GM21367 (cell line): ENCODE measurements around the gene SLC15A4.
"Not testable (repeated sequence)": the region's sequence is repeated elsewhere in the genome, so short reads cannot be mapped to it uniquely, and the experiment has no call there.

Source experiments
- ATAC-seq: cut with Tn5 transposase; IDR thresholded peaks from one replicate; pipeline ENCODE4 v1.9.1; 2021; ENCODE audit not compliant: unreplicated experiment

Gene SLC15A4

DNA sequence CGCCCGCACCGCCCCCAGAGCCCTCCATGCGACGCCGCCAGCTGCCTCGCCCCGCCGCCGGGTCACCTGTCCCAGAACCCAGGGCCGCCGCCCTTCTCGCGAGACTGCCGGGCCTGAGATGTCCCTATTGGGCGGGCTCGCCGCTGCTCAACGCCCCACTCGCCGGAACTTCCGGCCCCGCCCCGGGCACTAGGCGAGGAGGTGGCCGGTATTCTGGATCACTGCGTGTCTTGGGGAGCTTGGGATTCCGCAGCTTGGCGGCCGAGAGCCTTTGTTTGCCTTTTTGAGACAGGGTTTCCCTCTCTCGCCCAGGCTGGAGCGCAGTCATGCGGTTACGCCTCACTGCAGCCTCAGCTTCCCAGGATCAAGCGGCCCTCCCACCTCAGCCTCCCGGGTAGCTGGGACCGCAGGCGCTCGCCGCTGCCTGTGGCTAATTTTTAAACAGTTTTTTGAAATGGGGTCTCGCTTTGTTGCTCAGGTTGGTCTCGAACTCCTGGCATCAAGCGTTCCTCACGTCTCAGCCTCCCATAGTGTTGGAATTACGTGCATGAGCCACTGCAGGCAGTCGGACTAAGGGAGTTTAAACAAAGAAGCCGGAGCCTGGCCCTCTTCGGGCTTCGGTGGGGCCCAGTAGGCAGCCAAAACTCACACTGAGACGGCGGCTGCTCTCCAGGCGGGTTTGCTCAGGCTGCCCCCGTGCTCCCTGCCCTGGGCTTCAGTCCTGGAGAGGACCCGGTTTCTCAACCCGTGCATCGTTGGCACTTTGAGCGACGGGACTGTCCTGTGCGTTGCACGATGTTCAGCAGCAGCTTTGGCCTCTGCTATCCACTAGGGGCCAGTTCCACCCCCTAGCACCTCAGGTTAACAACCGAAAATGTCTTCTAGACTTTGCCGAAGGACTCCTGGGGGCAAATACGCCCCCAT, at the start of gene SLC15A4:
Gene SLC15A4, minus strand, starts transcription at position 43 of the 924 bp plus-strand sequence. Its CDS starts 15 bp downstream, at position 28.
- ATAC-seq = peak; percentile 72

DNA sequence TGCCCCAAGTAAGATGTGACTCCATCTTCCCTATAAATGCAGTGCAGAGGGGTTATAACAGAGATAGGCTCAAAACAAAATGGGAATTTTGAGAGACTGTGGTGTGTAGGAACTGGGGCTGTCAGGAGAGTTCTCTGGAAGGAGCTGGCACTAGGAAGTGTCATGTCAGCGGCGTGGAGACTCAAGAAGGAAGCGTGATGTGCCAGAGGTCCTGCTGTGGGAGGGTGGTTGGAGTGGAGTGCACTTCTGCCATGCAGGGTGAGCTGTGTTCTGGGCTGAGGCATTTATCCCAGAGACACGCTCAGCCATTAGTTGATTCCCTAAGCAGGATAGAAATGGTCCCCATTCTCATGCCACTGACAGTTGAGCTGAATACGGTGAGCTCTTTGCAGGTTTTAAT, 48.5 kb upstream of the SLC15A4 start:
- ATAC-seq = no peak

DNA sequence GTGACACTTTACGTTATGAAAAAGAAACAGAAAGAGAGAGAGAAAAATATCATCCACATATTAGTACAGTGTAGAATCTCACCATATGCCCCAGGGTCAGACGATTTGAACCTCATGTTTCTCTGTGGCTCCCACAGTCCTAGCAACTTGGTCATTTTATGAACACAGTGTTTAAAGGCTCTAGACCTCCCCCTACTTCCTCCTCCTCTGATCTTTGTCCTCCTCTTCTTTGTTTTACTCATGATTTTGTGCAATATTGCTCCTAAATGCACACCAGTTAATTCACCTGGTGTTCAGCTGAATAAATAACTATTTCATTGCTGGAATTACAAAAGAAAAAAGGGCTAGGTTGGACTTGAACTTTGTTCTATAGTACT, 47.7 kb upstream of the SLC15A4 start:
- no peak for ATAC-seq

DNA sequence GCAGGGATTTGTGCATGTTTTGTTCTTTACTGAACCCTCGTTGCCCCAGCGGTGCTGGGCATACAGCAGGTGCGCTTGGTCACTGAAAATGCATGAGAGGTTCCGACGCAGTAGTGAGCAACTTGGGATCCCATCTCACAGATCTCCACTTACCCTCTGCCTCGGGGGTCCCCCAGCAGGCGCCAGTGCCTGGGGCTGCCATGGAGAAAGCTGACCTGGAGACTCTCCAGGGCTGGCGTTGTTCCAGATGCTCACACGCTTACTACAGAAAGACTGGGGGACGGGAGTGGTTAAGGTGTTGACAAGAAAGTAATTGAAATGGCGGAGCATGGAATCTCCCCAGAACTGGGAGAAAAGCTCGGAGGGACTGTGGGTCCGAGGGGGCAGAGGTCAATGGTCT, 43.7 kb upstream of the SLC15A4 start:
- no peak for ATAC-seq

DNA sequence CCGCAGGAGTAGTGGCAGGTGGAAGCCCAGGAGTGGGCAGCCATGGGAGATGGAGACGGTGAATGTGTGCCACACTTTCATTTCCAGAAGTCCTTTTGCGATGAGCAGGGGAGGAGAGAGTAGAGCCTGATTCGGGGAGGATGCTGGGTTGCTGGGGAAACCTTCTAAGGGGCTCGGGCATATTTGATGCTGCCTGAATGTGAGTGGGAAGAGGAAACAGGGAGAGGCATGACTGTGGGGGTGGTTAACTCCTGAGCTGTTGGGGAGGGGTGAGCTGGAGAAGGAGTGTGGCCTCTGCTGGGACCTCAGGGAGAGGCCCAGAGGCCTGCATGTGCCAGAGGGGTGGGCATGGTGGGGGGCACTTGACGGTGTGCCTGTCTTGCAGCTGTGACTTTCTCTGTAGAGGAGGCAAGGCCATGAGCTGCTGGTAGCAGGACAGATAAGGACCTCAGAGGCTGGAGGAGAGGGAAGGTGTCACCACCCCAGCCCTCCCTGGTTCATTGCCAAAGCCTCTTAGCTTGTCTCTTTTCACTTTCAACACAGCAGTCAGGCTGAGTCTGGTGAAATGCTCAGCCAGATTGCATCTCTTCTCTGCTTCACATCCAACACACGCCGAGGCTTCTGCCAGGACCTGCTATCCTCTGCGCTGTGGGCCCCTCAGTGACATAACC, 40.9 kb upstream of the SLC15A4 start:
- no peak for ATAC-seq

DNA sequence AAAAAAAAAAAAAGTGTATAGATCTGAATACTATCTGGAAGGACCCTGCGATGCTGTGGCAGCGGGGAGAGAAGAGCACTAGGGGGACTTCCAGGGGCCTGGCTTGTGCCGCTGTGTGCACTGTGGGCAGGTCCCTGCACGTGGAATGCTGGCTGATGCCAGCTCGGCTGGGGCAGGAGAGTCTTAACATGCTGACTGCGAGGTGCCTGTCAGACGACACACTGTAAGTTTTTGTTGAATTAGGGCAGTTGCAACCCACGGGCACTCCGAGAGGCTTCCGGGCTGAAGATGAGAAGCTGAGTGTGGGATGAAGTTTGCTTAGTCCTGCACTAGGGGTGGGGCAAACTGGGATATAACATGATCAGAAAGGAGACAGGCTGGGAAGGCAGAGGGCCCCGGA, 40.2 kb upstream of the SLC15A4 start:
- no peak for ATAC-seq

DNA sequence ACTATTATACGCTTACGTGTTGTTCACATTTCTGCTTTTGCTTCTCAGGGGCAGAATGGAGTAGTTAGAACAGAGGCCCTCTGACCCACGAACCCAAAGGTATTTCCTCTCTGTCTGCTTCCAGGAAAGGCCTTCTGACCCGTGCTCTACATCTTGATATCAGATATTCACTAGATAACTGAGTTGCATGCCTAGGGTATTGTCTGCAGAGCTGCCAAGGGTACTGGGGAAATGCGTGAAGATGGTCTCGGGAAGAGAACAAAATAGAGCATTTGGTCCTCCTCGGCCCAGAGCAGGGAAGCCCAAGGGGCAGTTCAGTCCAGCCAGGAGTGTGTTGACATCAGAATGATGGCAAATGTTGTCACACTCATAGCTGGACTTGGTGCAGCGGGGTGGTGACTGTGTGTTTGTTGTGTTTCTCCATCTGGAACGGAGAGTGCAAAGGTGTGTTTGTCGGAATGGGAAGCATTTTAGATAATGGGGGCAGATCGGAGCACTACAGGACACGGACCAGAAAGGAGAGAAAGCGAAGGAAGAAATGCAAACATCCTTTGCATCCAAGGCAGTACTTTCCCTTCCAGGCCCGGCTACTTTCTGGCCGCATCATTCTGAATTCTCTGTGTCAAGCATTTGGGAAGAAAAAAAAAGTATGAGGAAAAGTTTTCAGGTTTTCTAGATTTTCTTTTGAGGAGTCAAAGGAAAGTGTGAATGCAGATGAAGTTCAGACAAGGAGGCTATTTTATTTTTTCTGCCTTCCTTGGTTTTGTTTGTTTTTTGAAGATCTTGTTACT, 37.7 kb upstream of the SLC15A4 start:
- no peak for ATAC-seq

DNA sequence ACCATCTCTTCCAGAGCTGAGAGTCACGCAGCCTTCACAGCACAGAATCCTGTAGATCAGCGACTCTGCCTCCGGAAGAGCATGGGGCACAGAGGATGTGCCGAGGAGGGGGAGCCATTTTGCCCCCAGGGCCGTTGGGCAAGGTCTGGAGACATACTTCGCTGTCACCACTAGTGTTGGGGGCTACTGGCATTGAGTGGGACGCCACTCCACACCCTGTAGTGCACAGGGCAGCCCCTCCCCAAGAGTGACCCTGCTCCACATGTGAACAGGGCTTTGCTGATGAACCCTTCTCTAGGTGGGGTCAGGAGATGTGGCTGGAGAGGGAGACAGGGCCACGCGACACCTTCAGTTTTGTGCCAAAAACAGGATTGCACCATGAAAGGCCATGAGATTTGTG, 35.6 kb upstream of the SLC15A4 start:
- no peak for ATAC-seq

DNA sequence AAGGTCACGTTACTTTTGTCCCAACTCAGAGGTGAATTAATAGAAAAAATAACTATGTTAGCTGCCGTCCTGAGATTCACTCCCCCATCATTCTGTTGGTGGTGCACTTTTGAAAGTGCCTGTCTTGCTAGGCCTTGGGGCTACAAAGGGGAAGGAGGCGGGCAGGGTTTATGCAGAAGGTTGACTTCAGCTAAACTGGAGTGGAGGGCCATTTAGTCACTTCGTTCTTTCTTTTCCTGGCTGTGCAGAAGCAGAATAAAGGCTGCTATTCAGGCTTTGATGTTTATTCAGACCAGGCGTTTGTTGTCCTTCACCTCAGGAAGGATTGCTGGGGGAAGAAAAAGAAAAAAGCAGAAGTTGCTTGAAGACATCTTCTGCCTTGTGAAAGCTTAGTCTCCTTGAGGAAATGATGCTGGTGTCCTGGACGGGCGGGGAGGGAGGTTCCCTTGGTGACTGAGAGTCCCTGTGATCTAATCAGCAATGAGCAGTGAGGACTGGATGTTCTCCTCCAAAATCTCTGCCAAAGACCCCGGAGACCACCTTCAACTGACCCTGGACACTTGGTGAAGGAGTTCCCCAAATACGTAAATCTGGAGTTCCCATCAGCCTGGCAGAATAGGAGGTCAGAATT, 33.5 kb upstream of the SLC15A4 start:
- no peak for ATAC-seq

DNA sequence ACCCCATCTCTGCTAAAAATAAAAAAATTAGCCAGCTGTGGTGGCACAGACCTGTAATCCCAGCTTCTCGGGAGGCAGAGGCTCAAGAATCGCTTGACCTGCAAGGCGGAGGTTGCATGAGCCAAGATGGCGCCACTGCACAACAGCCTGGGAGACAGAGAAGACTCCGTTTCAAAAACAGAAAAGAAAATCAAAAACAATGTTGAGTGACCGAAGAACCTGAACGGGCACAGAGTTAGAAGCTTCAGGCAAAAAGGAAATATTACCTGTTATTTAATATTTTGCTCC, 33.0 kb upstream of the SLC15A4 start:
- ATAC-seq = no peak

DNA sequence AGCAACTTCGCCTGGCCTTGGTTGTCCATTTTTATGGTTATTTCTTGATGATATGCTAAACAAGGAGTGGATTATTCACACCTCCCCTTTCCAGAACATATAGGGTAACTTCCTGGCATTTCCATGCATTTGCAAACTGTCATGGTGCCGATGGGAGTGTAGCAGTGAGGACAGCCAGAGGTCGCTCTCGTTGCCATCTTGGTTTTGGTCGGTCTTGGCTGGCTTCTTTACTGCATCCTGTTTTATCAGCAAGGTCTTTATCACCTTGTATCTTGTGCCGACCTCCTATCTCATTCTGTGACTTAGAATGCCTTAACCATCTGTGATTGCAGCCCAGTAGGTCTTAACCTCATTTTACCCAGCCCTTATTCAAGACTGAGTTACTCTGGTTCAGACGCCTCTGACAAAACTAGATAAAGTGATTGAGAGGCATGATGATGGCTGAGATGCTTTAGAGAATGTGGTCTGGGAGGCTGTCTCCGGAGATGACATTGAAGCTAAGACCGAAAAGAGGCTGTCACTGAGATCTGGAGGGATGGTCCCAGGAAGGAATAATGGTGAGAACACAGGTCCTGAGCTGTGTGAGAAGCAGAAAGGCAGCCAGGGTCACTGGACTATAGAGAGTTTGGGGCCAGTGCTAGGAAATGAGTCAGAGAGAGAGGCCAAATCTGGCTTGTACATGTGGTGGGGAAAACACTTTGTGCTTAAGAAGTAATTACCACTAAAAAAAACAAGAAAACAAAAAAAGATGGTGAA, 32.5 kb upstream of the SLC15A4 start:
- ATAC-seq = no peak

DNA sequence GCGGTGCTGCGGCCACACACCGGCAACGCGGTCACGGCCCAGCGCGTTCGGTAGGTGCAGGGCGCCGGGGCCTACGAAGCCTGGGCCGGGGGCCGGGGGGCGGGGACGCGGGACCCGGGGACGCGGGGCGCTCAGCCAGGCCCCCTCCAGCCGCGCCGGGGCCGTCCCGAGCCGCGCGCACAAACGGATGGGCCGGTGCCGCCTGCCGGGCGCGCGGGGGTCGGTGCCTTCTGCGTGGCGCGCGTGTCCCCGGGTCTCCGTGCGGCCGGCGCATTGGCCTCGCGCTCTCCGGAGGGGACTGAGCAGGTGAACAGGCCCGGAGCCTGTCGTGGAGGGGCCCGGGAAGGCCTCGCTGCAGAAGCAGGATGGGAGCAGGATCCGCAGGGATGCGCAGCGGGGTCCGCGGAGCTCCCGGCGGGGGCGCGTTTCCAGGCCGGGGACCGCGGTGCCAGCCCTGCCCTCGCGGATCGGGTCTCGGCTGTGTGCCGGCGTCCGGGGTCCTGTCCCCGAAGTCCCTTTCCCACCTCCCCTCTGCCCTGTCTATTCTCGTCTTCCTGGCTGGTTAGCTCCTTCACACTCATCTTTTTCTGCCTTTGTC, 29.9 kb upstream of the SLC15A4 start:
- ATAC-seq = no peak

DNA sequence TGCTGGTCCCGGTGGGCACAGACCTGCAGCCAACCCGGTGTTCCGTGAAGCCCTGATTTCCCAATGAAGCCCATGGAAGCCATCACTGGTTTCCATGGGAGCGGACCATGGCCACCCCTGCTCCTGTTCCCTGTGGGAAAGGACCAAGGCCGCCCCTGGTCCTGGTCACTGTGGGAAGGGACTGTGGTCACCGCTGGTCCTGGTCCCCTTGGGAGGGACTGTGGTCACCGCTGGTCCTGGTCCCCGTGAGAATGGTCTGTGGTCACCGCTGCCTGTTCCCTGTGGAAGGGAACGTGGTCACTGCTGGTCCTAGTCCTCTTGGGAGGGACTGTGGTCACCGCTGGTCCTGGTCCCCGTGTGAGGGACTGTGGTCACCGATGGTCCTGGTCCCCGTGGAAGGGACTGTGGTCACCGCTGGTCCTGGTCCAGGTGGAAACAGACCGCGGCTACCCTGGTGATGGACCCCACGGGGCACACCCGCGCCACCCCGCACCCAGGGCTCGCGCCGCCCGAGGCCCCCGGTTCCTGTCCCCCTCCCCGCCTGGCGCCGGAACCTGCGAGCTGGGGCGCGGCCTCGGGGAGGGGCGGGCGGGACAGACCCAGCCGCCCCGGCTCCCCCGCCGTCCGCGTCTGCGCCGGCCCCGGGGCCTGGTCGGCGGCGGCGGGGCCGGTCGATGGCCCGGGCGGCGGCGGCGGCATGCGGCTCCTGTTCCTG, 29.3 kb upstream of the SLC15A4 start, which contains the start of gene GLT1D1:
Gene GLT1D1, plus strand, starts transcription at position 594 of the 715 bp plus-strand sequence. Its CDS starts 104 bp downstream, at position 698.
- ATAC-seq = no peak

DNA sequence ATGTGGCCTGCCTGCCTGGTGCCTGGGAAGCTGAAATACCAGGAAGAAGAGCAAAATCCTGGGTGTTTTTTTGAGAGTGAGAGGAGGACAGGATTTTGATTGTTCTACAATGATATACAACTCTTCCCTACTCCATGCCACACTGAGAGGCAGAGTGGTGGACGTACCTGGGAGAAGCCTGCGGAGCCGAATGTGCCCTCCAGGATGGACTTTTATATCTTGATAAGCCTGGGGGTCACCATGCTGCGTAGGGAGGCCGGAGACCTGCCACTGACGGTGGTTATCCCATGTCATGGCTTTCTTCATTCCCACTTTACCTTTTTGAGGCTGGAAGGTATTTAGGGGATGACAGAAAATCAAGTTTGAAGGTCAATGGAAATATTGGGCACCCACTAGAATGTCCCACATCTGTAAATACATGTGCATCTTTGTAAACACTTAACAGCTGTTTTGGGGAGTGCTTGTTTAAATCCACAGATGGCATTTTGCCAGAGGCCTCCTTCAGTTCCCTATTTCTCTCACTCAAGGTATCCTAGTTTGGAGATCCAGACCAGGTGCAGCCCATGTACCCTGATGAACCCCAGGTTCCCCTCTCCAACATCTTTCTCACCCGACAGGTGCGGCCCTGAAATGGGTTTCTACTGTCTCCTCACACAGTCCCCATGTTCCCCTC, 28.4 kb upstream of the SLC15A4 start:
- ATAC-seq = no peak

DNA sequence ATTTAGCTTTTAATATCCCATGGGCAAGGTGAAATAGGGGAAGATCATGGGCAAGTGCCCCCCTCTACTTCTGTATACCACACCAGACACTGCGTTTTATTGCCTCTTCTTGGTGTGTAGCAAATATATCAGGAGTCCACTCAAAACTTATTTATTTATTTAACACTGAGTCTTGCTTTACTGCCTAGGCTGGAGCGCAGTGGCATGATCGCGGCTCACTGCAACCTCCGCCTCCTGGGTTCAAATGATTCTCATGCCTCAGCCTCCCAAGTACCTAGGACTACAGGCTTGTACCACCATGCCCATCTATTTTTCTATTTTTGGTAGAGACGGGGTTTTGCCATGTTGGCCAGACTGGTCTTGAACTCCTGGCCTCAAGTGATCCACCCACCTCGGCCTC, 27.7 kb upstream of the SLC15A4 start:
- ATAC-seq = not testable (repeated sequence)

DNA sequence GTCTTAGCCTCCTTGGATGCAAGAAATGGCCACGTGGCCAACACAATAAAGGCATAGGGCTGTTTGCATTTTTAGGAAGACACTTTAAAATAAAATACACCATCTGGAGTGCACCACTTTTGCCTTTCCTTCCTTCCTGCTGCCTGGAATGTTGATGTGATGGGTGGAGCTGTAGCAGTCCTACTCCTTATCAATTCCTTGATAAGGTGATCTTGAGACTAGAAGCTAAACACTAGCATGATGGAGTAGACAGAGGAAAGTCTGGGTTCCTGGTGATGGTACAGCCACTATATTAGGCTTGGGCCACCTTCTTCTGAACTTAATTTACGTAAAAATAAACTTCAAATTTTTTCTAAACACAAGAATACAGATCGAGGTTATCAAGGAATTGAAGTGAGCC, 26.6 kb upstream of the SLC15A4 start:
- no peak for ATAC-seq

DNA sequence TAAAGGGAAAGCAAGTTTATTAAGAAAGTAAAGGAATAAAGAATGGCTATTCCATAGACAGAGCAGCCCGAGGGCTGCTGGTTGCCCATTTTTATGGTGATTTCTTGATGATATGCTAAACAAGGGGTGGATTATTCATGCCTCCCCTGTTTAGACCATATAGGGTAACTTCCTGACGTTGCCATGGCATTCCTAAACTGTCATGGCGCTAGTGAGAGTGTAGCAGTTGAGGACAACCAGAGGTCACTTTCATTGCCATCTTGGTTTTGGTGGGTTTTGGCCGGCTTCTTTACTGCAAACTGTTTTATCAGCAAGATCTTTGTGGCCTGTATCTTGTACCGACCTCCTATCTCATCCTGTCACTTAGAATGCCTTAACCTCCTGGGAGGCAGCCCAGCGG, 26.0 kb upstream of the SLC15A4 start:
- not testable (repeated sequence) for ATAC-seq

DNA sequence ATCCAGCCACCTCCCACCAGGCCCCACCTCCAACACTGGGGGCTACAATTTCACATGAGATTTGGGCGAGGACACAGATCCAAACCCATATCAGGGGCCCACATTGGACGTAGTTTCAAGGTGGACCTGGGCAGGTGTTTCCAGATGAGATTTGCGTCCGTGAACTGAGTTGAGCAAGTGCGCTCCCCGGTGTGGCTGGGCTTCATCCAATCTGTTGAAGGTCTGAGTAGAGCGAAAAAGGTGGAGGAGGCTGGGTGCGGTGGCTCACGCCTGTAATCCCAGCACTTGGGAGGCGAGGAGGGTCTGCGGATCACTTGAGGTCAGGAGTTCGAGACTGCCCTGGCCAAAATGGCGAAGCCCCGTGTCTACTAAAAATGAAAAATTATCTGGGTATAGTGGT, 24.6 kb upstream of the SLC15A4 start:
- no peak for ATAC-seq

DNA sequence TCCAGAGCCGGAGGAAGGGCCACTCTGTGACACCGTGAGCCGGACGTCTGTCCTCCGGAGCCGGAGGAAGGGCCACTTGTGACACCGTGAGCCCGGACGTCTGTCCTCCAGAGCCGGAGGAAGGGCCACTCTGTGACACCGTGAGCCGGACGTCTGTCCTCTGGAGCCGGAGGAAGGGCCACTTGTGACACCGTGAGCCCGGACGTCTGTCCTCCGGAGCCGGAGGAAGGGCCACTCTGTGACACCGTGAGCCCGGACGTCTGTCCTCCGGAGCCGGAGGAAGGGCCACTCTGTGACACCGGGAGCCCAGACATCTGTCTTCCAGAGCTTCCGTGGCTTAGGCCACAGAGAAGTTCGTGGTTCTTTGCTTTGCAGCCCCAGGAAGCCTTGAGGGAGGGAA, 22.9 kb upstream of the SLC15A4 start:
- ATAC-seq = not testable (repeated sequence)
